ENCODE measurements around the gene ZBTB7C.

DNA sequence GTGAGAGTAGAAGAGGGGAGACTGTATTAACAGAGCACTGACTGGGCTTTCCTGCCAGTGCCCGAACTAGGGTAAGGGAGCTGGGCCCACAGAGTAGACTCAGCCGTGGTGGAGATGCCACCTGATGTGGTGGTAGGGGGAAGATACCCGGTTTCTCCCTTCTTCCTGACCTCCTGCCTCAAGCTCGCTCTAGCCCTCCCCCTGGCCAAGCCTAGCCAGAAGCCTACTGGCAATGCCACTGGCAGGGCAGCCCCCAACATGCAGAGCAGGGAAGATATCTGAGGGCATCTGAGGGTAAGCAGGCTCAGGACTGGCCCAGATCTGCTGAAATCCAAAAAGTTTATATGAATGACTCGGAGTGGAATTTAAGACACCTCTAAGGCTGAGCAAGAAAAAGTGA is 316.1 kb downstream of the ZBTB7C start:
- TF ChIP-seq, protein P1, sequence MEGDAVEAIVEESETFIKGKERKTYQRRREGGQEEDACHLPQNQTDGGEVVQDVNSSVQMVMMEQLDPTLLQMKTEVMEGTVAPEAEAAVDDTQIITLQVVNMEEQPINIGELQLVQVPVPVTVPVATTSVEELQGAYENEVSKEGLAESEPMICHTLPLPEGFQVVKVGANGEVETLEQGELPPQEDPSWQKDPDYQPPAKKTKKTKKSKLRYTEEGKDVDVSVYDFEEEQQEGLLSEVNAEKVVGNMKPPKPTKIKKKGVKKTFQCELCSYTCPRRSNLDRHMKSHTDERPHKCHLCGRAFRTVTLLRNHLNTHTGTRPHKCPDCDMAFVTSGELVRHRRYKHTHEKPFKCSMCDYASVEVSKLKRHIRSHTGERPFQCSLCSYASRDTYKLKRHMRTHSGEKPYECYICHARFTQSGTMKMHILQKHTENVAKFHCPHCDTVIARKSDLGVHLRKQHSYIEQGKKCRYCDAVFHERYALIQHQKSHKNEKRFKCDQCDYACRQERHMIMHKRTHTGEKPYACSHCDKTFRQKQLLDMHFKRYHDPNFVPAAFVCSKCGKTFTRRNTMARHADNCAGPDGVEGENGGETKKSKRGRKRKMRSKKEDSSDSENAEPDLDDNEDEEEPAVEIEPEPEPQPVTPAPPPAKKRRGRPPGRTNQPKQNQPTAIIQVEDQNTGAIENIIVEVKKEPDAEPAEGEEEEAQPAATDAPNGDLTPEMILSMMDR (IDR thresholded peaks at IDR 0.05): no peak
- TF ChIP-seq POLR2A (IDR thresholded peaks at IDR 0.05): no peak
